HCEC 1CT (cell line): ENCODE results near the gene F2RL3.
"Not testable (repeated sequence)": the region's sequence is repeated elsewhere in the genome, so short reads cannot be mapped to it uniquely, and the experiment has no call there.

Experiments used
- DNase-seq: peaks from one replicate; pipeline ENCODE4 v3.0.0-alpha.2; 2017

Gene F2RL3

GRCh38 chr19:16922949-16923348 lies 34.1 kb downstream of the F2RL3 start:
- no peak for DNase-seq

GRCh38 chr19:16927883-16928282 lies 39.1 kb downstream of the F2RL3 start:
- no peak for DNase-seq

- DNase-seq = no peak
These were observed 39.6 kb downstream of the F2RL3 start for GRCh38 chr19:16928351-16928750.

- no peak for DNase-seq
These were observed 40.1 kb downstream of the F2RL3 start for GRCh38 chr19:16928916-16929315.

- no peak for DNase-seq
These were observed 42.0 kb downstream of the F2RL3 start for GRCh38 chr19:16930753-16931152.

- DNase-seq = no peak
These were observed 42.5 kb downstream of the F2RL3 start for GRCh38 chr19:16931306-16931705.

GRCh38 chr19:16934489-16934888 lies 45.7 kb downstream of the F2RL3 start:
- no peak for DNase-seq

- DNase-seq = no peak
These were observed 48.1 kb downstream of the F2RL3 start for GRCh38 chr19:16936901-16937300.

GRCh38 chr19:16937796-16938195 lies 49.0 kb downstream of the F2RL3 start:
- not testable (repeated sequence) for DNase-seq

- no peak for DNase-seq
These were observed 49.4 kb downstream of the F2RL3 start for GRCh38 chr19:16938211-16938610.

GRCh38 chr19:16940063-16940462 lies 51.3 kb downstream of the F2RL3 start:
- not testable (repeated sequence) for DNase-seq

GRCh38 chr19:16940626-16941025 lies 51.8 kb downstream of the F2RL3 start:
- DNase-seq = no peak
